Measurements from ENCODE around the gene BCL2. TPM values are rescaled to one million over a fixed set of nuclear protein-coding genes. Genes with fewer than 3 reads are reported as not detected.

Gene BCL2
- total RNA-seq, 1 experiment from 2014 or later, result 1.5 TPM

GRCh38 chr18:63154350-63155152 is 165.0 kb downstream of the BCL2 start:
- H3K36me3 ChIP-seq (ENCODE audit: low read depth, low read length), result no peaks in the 10 kb centered on the region
- no peaks in the 10 kb centered on the region for H4K20me1 ChIP-seq (ENCODE audit: low read length)
- no peaks in the 10 kb centered on the region for H3K79me2 ChIP-seq (ENCODE audit: low read length)
- H3K4me3 ChIP-seq (ENCODE audit: low read length), result no peak overlapping the region
- H3K4me2 ChIP-seq (ENCODE audit: low read length), result peak overlapping the region; percentile 65; the same call in 1 of the 2 replicates
- no peak for TF ChIP-seq CTCF (conservative IDR thresholded peaks at IDR 0.05; ENCODE audit: low read depth, low read length)
- no peak for TF ChIP-seq EZH2phosphoT487 (IDR thresholded peaks at IDR 0.05; ENCODE audit: borderline replicate concordance, low read length)
- no peak for TF ChIP-seq EZH2 (IDR thresholded peaks at IDR 0.05; ENCODE audit: low read length, unreplicated experiment)
- ChIA-PET CTCF (interaction anchor here (0.6 kb wide), 1 partner anchor 25 kb away, joined by 3 read pairs; no protein-coding TSS in a partner anchor), POLR2A (ENCODE audit: unreplicated experiment) (no interaction called here)
- no peak for DNase-seq
- no peak overlapping the region for H3K27ac ChIP-seq (ENCODE audit: low read length)
- H3K9ac ChIP-seq (ENCODE audit: low read length), result no peak overlapping the region
- H3K27me3 ChIP-seq (ENCODE audit: low read length), result peaks cover 40% of the 10 kb centered on the region
- no peaks in the 10 kb centered on the region for H3K9me3 ChIP-seq (ENCODE audit: low read length)
- no peaks in the 10 kb centered on the region for H3F3A ChIP-seq (ENCODE audit: low read length, unreplicated experiment)
- BruUV-seq (replicated peaks), result no TSS peak
- intact Hi-C loops (cut with micrococcal nuclease), result no loop called here
- H3K4me1 ChIP-seq (ENCODE audit: insufficient read depth, low read length), result peaks cover 7% of the 10 kb centered on the region; the same call in 1 of the 2 replicates
- peak; percentile 33 for ATAC-seq
- no peaks in the 10 kb centered on the region for H3K9me2 ChIP-seq (replicated peaks; ENCODE audit: low read length)
- H2AFZ ChIP-seq (ENCODE audit: low read length), result no peak overlapping the region

- intact Hi-C loops (cut with micrococcal nuclease), result no loop called here
- CTCF ChIA-PET, result no interaction called here
- H3K36me3 ChIP-seq (ENCODE audit: low read depth, low read length), result no peaks in the 10 kb centered on the region
- DNase-seq, result no peak
- no peak overlapping the region for H3K4me2 ChIP-seq (ENCODE audit: low read length)
- no peaks in the 10 kb centered on the region for H4K20me1 ChIP-seq (ENCODE audit: low read length)
- no peaks in the 10 kb centered on the region for H3F3A ChIP-seq (ENCODE audit: low read length, unreplicated experiment)
- H3K27me3 ChIP-seq (ENCODE audit: low read length), result peaks cover 47% of the 10 kb centered on the region
- H3K9me3 ChIP-seq (ENCODE audit: low read length), result no peaks in the 10 kb centered on the region
- peaks cover 7% of the 10 kb centered on the region; the same call in 1 of the 2 replicates for H3K4me1 ChIP-seq (ENCODE audit: insufficient read depth, low read length)
- TF ChIP-seq CTCF (conservative IDR thresholded peaks at IDR 0.05; ENCODE audit: low read depth, low read length) (no peak), EZH2 (IDR thresholded peaks at IDR 0.05; ENCODE audit: low read length, unreplicated experiment) (no peak), EZH2phosphoT487 (IDR thresholded peaks at IDR 0.05; ENCODE audit: borderline replicate concordance, low read length) (no peak)
- H3K27ac ChIP-seq (ENCODE audit: low read length), result no peak overlapping the region
- H3K9me2 ChIP-seq (replicated peaks; ENCODE audit: low read length), result no peaks in the 10 kb centered on the region
- no peak overlapping the region for H2AFZ ChIP-seq (ENCODE audit: low read length)
- BruUV-seq (replicated peaks), result no TSS peak
- no peak overlapping the region for H3K9ac ChIP-seq (ENCODE audit: low read length)
- no peaks in the 10 kb centered on the region for H3K79me2 ChIP-seq (ENCODE audit: low read length)
- ATAC-seq, result no peak
- POLR2A ChIA-PET (ENCODE audit: unreplicated experiment), result no interaction called here
- no peak overlapping the region for H3K4me3 ChIP-seq (ENCODE audit: low read length)
Observed at GRCh38 chr18:63152791-63153190, 166.8 kb downstream of the BCL2 start.

GRCh38 chr18:63152096-63152495 is 167.5 kb downstream of the BCL2 start:
- POLR2A ChIA-PET (ENCODE audit: unreplicated experiment), result no interaction called here

More at GRCh38 chr18:63152096-63152495, 167.5 kb downstream of the BCL2 start:
- Histone ChIP-seq H3F3A (ENCODE audit: low read length, unreplicated experiment) (no peaks in the 10 kb centered on the region), H3K79me2 (ENCODE audit: low read length) (no peaks in the 10 kb centered on the region), H3K4me3 (ENCODE audit: low read length) (no peak overlapping the region), H4K20me1 (ENCODE audit: low read length) (no peaks in the 10 kb centered on the region), H3K4me1 (ENCODE audit: insufficient read depth, low read length) (peaks cover 7% of the 10 kb centered on the region; the same call in 1 of the 2 replicates), H3K36me3 (ENCODE audit: low read depth, low read length) (no peaks in the 10 kb centered on the region), H3K4me2 (ENCODE audit: low read length) (no peak overlapping the region), H3K9me3 (ENCODE audit: low read length) (no peaks in the 10 kb centered on the region), H2AFZ (ENCODE audit: low read length) (no peak overlapping the region), H3K9ac (ENCODE audit: low read length) (no peak overlapping the region), H3K27me3 (ENCODE audit: low read length) (peaks cover 54% of the 10 kb centered on the region), H3K27ac (ENCODE audit: low read length) (no peak overlapping the region), H3K9me2 (replicated peaks; ENCODE audit: low read length) (no peaks in the 10 kb centered on the region)
- CTCF ChIA-PET, result no interaction called here
- intact Hi-C loops (cut with micrococcal nuclease), result no loop called here
- BruUV-seq (replicated peaks), result no TSS peak
- no peak for TF ChIP-seq EZH2 (IDR thresholded peaks at IDR 0.05; ENCODE audit: low read length, unreplicated experiment)
- TF ChIP-seq CTCF (conservative IDR thresholded peaks at IDR 0.05; ENCODE audit: low read depth, low read length), result no peak
- TF ChIP-seq EZH2phosphoT487 (IDR thresholded peaks at IDR 0.05; ENCODE audit: borderline replicate concordance, low read length), result no peak
- DNase-seq (no peak), ATAC-seq (no peak)
